ENCODE data around the gene ZNF365.

The ZNF365 gene

DNA sequence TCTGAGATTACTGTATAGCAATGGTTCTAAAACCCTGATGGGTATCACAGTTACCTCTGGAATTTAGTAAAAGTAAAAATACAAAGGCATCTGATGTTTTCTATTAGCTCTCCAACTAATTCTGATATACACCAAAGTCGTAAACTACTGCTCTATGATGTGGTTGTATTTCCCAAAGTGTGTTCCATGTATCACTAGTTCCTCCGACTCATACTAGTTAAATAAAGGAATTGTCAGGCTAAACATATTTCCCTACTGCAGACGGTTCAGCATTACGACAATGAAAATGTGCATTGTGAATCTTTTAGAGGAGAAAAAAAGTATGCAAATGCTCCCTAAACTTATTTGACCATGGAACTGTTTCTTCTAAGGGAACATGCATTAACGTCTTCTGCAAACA is 38.9 kb downstream of the ZNF365 start:
- Histone ChIP-seq H4K20me1 (ENCODE audit: insufficient read depth) (no peaks in the 10 kb centered on the region), H3K4me2 (no peak overlapping the region), H2AFZ (ENCODE audit: low read depth) (no peak overlapping the region), H3K27me3 (ENCODE audit: insufficient read depth, low read depth) (no peaks in the 10 kb centered on the region), H3K36me3 (ENCODE audit: insufficient read depth) (no peaks in the 10 kb centered on the region), H3K4me3 (IDR thresholded peaks at IDR 0.05; ENCODE audit: insufficient read depth, low read depth, low read length) (no peak overlapping the region), H3K79me2 (ENCODE audit: insufficient read depth, low read depth) (no peaks in the 10 kb centered on the region), H3K9ac (no peak overlapping the region), H3K27ac (no peak overlapping the region), H3K4me1 (ENCODE audit: low read depth, poor library complexity, severe bottlenecking) (no peaks in the 10 kb centered on the region)
- TF ChIP-seq, protein P1, sequence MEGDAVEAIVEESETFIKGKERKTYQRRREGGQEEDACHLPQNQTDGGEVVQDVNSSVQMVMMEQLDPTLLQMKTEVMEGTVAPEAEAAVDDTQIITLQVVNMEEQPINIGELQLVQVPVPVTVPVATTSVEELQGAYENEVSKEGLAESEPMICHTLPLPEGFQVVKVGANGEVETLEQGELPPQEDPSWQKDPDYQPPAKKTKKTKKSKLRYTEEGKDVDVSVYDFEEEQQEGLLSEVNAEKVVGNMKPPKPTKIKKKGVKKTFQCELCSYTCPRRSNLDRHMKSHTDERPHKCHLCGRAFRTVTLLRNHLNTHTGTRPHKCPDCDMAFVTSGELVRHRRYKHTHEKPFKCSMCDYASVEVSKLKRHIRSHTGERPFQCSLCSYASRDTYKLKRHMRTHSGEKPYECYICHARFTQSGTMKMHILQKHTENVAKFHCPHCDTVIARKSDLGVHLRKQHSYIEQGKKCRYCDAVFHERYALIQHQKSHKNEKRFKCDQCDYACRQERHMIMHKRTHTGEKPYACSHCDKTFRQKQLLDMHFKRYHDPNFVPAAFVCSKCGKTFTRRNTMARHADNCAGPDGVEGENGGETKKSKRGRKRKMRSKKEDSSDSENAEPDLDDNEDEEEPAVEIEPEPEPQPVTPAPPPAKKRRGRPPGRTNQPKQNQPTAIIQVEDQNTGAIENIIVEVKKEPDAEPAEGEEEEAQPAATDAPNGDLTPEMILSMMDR (conservative IDR thresholded peaks at IDR 0.05; ENCODE audit: low read depth, low read length), result no peak

DNA sequence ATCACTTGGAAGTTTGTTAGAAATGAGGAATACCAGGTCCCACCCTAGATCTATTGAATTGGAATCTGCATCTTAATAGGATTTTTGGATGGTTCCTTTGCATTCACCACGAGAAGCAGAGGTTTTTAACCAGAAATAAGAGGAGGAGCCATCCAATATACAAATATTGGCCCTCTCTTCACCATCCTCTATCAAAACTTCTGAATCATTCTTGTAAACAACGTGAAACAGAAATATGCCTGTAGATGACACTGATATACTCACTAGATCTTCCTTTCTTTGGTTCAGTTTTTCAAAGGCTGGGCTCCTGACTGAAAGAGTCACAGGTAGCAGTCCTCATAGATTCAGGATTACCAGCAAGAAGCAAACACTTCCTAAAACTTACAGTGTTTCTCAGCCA is 39.5 kb downstream of the ZNF365 start:
- no peaks in the 10 kb centered on the region for H3K4me1 ChIP-seq (ENCODE audit: low read depth, poor library complexity, severe bottlenecking)
- H3K36me3 ChIP-seq (ENCODE audit: insufficient read depth), result no peaks in the 10 kb centered on the region
- no peaks in the 10 kb centered on the region for H4K20me1 ChIP-seq (ENCODE audit: insufficient read depth)
- TF ChIP-seq, protein P1 (conservative IDR thresholded peaks at IDR 0.05; ENCODE audit: low read depth, low read length), result no peak
- no peaks in the 10 kb centered on the region for H3K27me3 ChIP-seq (ENCODE audit: insufficient read depth, low read depth)
- H3K79me2 ChIP-seq (ENCODE audit: insufficient read depth, low read depth), result no peaks in the 10 kb centered on the region
- no peak overlapping the region for H2AFZ ChIP-seq (ENCODE audit: low read depth)
- no peak overlapping the region for H3K4me3 ChIP-seq (IDR thresholded peaks at IDR 0.05; ENCODE audit: insufficient read depth, low read depth, low read length)
- H3K4me2 ChIP-seq, result no peak overlapping the region
- no peak overlapping the region for H3K27ac ChIP-seq
- H3K9ac ChIP-seq, result no peak overlapping the region

DNA sequence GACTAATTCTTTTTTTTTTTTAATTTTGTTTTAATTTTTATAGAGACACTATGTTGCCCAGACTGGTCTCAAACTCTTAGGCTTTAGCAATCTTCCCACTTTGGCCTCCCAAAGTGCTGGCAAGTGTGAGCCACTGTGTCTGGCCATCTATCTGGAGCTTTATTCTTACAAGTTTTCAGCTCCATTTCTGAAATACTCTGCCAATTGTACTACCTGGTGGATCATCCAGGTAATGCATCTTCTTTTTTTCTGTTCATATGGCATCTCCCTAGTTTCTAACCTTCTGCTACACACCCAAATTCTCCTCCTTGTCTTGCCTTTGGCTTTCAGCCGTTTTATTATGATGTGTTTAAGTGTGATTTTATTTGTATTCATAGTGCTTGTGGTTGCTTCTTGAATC is 40.2 kb downstream of the ZNF365 start:
- Histone ChIP-seq H3K27ac (no peak overlapping the region), H3K27me3 (ENCODE audit: insufficient read depth, low read depth) (no peaks in the 10 kb centered on the region), H3K79me2 (ENCODE audit: insufficient read depth, low read depth) (no peaks in the 10 kb centered on the region), H3K4me3 (IDR thresholded peaks at IDR 0.05; ENCODE audit: insufficient read depth, low read depth, low read length) (no peak overlapping the region), H4K20me1 (ENCODE audit: insufficient read depth) (no peaks in the 10 kb centered on the region), H3K4me1 (ENCODE audit: low read depth, poor library complexity, severe bottlenecking) (no peaks in the 10 kb centered on the region), H3K36me3 (ENCODE audit: insufficient read depth) (no peaks in the 10 kb centered on the region), H2AFZ (ENCODE audit: low read depth) (no peak overlapping the region), H3K9ac (no peak overlapping the region), H3K4me2 (no peak overlapping the region)
- TF ChIP-seq, protein P1 (conservative IDR thresholded peaks at IDR 0.05; ENCODE audit: low read depth, low read length), result no peak

DNA sequence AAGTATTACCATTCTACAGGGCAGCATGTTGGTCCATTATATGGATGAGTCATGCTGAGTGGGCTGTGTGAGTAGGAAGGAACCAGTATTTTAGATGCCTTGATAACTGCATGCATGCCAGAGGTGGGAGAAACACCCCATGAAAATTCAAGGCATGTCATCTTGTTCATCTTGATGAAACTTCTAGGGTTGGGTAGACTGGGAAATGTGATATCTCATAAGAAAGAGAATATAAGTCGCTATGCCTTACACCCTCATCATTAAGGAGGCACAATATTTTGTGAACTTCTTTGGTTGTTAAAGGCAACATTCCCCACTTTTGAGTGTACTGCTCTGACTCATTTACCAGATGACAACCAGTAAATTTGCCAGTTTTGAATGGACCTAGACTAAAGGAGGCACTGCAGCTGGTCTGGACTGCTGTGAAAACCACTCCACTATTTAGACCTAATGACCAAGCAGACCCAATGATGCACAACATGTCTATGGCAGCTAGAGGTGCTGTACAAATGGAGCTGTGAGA is 48.0 kb downstream of the ZNF365 start:
- Histone ChIP-seq H3K27me3 (ENCODE audit: insufficient read depth, low read depth) (no peaks in the 10 kb centered on the region), H3K9ac (no peak overlapping the region), H3K4me1 (ENCODE audit: low read depth, poor library complexity, severe bottlenecking) (no peaks in the 10 kb centered on the region), H3K4me2 (no peak overlapping the region), H4K20me1 (ENCODE audit: insufficient read depth) (no peaks in the 10 kb centered on the region), H3K36me3 (ENCODE audit: insufficient read depth) (no peaks in the 10 kb centered on the region), H3K79me2 (ENCODE audit: insufficient read depth, low read depth) (no peaks in the 10 kb centered on the region), H2AFZ (ENCODE audit: low read depth) (no peak overlapping the region), H3K27ac (no peak overlapping the region), H3K4me3 (IDR thresholded peaks at IDR 0.05; ENCODE audit: insufficient read depth, low read depth, low read length) (no peak overlapping the region)
- TF ChIP-seq, protein P1 (conservative IDR thresholded peaks at IDR 0.05; ENCODE audit: low read depth, low read length), result no peak

Measured in KMS-11 (cell line).